GM19397 (cell line): Measurements from ENCODE around the gene KCNE5.
"Not testable (repeated sequence)": the region's sequence is repeated elsewhere in the genome, so short reads cannot be mapped to it uniquely, and the experiment has no call there.

Experiments
- ATAC-seq: cut with Tn5 transposase; IDR thresholded peaks from one replicate; pipeline ENCODE4 v1.9.1; 2021; ENCODE audit warnings: mild to moderate bottlenecking, moderate library complexity; ENCODE audit not compliant: unreplicated experiment

KCNE5 gene

DNA sequence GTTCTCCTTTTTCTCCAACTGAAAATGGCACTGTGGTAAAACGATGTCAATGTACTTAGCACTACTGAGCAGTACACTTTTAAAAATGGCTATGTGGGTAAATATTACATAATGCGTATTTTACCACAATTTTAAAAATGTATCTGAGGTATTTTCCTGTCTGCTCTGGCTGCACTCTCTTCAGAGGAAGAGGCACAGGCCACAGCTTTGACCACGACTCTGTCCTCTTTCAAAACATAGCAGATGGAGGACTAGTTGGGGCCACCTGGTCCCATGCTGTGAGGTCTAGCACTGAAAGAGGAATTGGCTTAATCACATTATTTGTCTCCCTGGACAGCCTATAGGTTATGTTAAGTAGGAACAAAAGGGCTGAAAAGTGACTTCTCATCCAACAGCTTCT is 5.2 kb downstream of the KCNE5 start:
- no peak for ATAC-seq

DNA sequence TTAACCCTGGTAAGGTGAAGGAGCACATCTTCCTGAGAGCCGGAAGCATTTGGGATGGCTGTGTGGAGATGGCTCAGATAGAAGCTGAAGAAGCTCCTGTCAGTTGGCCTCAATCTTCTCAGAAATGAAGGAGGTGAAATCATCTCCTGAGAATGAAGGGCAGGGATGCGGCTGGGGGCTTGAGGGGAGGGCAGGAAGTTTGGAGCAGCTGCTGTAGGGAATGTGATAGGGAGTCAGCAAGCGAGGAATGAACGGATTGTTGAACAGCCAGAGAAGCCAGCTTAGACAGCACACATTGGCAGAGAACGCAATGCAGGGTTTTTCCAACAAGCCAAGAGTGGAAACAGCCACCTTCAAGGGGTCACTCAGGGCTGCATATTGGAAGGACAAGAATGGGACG is 10.0 kb downstream of the KCNE5 start:
- no peak for ATAC-seq

GRCh38 chrX:109601486-109601885 is 23.5 kb downstream of the KCNE5 start:
- no peak for ATAC-seq

GRCh38 chrX:109600237-109600651 is 24.7 kb downstream of the KCNE5 start:
- no peak for ATAC-seq

DNA sequence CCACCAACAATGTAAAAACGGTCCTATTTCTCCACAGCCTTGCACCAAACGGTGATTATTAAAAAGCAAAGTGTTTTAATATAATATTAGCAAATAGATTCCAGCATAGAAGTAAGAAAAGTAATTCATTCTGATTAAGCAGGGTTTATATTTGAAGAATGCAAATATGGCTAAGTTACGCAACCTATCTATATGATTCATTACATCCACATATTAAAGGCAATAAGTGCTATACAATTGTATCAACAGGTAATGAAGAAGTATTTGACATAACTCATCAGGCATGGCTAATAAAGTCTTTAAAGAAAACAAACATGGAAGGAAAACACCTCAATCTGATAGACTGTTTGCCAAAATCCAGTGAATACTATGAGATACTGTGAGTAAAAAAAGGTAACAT is 29.0 kb downstream of the KCNE5 start:
- ATAC-seq = no peak

DNA sequence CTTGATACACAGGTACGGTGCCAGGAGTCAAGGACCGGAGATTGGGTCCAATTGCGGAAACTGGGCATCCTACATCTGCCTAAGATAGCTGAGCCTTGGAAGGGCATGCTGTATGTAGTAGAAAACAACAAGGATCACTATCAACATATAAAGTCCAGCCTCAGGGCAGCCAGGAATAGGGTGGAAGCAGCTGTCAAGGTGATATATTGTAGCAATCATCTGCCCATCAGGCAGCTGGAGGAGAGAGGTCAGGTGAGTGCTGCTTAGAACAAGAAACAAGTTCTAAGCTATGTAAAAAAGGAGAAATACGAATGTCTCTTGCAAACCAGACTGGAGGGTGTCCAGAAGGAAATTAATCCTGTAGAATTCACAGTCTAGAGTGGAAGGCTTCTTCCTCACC is 34.8 kb downstream of the KCNE5 start:
- no peak for ATAC-seq

- ATAC-seq = no peak
Measured at GRCh38 chrX:109585488-109585887, 39.5 kb downstream of the KCNE5 start.

- no peak for ATAC-seq
Measured at GRCh38 chrX:109578916-109579315, 46.1 kb downstream of the KCNE5 start.

DNA sequence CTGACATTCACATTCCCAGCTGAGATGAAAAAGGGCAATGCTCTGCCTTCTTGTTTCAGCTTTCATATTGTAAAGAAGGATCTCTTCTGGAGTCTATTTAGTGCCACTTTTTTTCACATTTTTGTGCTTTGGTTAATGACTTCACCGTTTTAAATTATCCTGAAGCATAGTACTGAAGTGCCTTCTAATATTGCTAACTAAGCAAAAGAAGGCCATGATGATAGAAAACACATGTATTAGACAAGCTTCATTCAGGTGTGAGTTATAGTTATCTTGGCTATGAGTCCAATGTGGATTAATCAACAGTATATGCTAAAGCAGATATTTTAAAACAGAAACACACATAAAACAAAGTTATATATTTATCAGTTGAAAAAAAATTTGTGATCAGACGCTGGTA is 47.9 kb downstream of the KCNE5 start:
- ATAC-seq = no peak

GRCh38 chrX:109576083-109576482 is 48.9 kb downstream of the KCNE5 start:
- ATAC-seq = not testable (repeated sequence)
